Panc1 (cell line): Measurements from ENCODE around the gene COL27A1. TPM values are rescaled to one million over a fixed set of nuclear protein-coding genes. Genes with fewer than 3 reads are reported as not detected.

Experiments used
- ATAC-seq: fragments of 200-7000 bp; cut with Tn5 transposase; 2 replicates; pipeline ENCODE4 v1.9.1; 2020; ENCODE audit warnings: mild to moderate bottlenecking, moderate library complexity
- BruUV-seq: library from RNA; stranded (reverse); fragments of 400-500 nt; replicated peaks from 2 replicates; lab custom pipeline; 2021; lab: Mats Ljungman, UMichigan
- CTCF ChIA-PET: fragments of 300-600 bp; sonication (Branson Sonifier 250); formaldehyde crosslinking; loops from one replicate; lab custom pipeline; 2022; ENCODE audit warnings: antibody characterized with exemption; lab: Charles Lee
- POLR2A ChIA-PET: fragments of 300-600 bp; sonication (Branson Sonifier 250); formaldehyde crosslinking; loops from one replicate; lab custom pipeline; 2022; ENCODE audit warnings: antibody characterized with exemption; lab: Charles Lee
- DNase-seq: peaks from one replicate; pipeline ENCODE4 v3.0.0-alpha.2; 2010; ENCODE audit warnings: low read depth, low spot score
- H3K27ac ChIP-seq: 2 replicates; pipeline ENCODE4 v1.5.1; 2011; ENCODE audit warnings: mild to moderate bottlenecking, low read length, inconsistent platforms
- H3K27me3 ChIP-seq: fragments of 200-500 bp; sonication (Bioruptor generic); 2 replicates; pipeline ENCODE4 v1.6.0; 2014; ENCODE audit warnings: low read length, inconsistent platforms; ENCODE audit not compliant: control insufficient read depth, insufficient read depth
- H3K36me3 ChIP-seq: fragments of 200-500 bp; sonication (Bioruptor generic); 2 replicates; pipeline ENCODE4 v1.5.1; 2014; ENCODE audit warnings: inconsistent platforms, mild to moderate bottlenecking, low read length, moderate library complexity; ENCODE audit not compliant: control insufficient read depth, insufficient read depth
- H3K4me1 ChIP-seq: 2 replicates; pipeline ENCODE4 v1.5.1; 2011; ENCODE audit warnings: inconsistent platforms, mild to moderate bottlenecking, low read length, moderate library complexity; ENCODE audit not compliant: control insufficient read depth, insufficient read depth
- H3K4me3 ChIP-seq, 2 experiments: 2 replicates each; pipeline ENCODE4 v1.5.1; 2011 to 2012; ENCODE audit warnings: low read depth in 2 of 2, low read length in 2 of 2, mild to moderate bottlenecking in 2 of 2, inconsistent platforms in 1 of 2, moderate library complexity in 1 of 2
- H3K9me3 ChIP-seq: fragments of 200-500 bp; sonication (Bioruptor generic); 2 replicates; pipeline ENCODE4 v1.5.1; 2014; ENCODE audit warnings: low read depth, mild to moderate bottlenecking, inconsistent platforms, low read length, moderate library complexity; ENCODE audit not compliant: control insufficient read depth, insufficient read depth
- CTCF ChIP-seq: fragments of 450-650 bp; IDR thresholded peaks from 2 replicates; pipeline ENCODE4 v1.5.1; 2017; ENCODE audit warnings: mild to moderate bottlenecking
- POLR2AphosphoS5 ChIP-seq: IDR thresholded peaks from 2 replicates; pipeline ENCODE4 v1.6.1; 2012; ENCODE audit warnings: mild to moderate bottlenecking, low read depth, low read length, moderate library complexity
- REST ChIP-seq, 2 experiments: IDR thresholded peaks; 2 replicates each; pipeline ENCODE4 v1.6.1; 2011 to 2012; ENCODE audit warnings: low read depth in 2 of 2, control low read depth in 1 of 2, low read length in 1 of 2, mild to moderate bottlenecking in 1 of 2, moderate library complexity in 1 of 2; ENCODE audit not compliant: insufficient read depth in 1 of 2
- SIN3A ChIP-seq: IDR thresholded peaks from 2 replicates; pipeline ENCODE4 v1.6.1; 2012; ENCODE audit warnings: low read depth, mild to moderate bottlenecking, low read length, moderate library complexity, borderline replicate concordance; ENCODE audit not compliant: insufficient read depth
- TCF7L2 ChIP-seq: IDR thresholded peaks from 2 replicates; pipeline ENCODE4 v1.6.1; 2011; ENCODE audit warnings: mild to moderate bottlenecking, low read depth, low read length, inconsistent platforms
- in situ Hi-C: cut with HindIII; loops from 2 replicates; pipeline ENCODE4 v1.10.0; 2016; ENCODE audit warnings: low sequenced_read_pairs, low pct_unique_long_range_greater_than_20kb
- intact Hi-C: fragments of 100-400 bp; cut with micrococcal nuclease; formaldehyde crosslinking; loops from one replicate; pipeline ENCODE4 v1.10.0; 2022; ENCODE audit not compliant: unreplicated experiment
- total RNA-seq: library from RNA; stranded (reverse); gene quantifications from one replicate; pipeline ENCODE4 v1.2.1, GENCODE V29; 2021; ENCODE audit not compliant: unreplicated experiment

The COL27A1 gene
- total RNA-seq, 1 experiment from 2014 or later: 5.1 TPM

- no peak overlapping the region for H3K27ac ChIP-seq
- intact Hi-C loops: no loop called here
- H3K9me3 ChIP-seq: no peaks in the 10 kb centered on the region
- H3K27me3 ChIP-seq: no peaks in the 10 kb centered on the region
- no peaks in the 10 kb centered on the region for H3K36me3 ChIP-seq
- no peak overlapping the region for H3K4me3 ChIP-seq
- ATAC-seq (no peak), DNase-seq (no peak)
- POLR2A ChIA-PET: no interaction called here
- no peak for TF ChIP-seq POLR2AphosphoS5
- no peak for TF ChIP-seq TCF7L2
- no peak for TF ChIP-seq CTCF
- no peak for TF ChIP-seq REST (IDR thresholded peaks at IDR 0.05; ENCODE audit: insufficient read depth in 1 of 2, low read depth in 2 of 2, low read length in 1 of 2)
- no peak for TF ChIP-seq SIN3A
- H3K4me1 ChIP-seq: no peaks in the 10 kb centered on the region
- no TSS peak for BruUV-seq
- CTCF ChIA-PET: interaction anchor here (0.6 kb wide), 1 partner anchor 53 kb away, joined by 6 read pairs; no protein-coding TSS in a partner anchor
- in situ Hi-C loops: no loop called here
Observed at GRCh38 chr9:114237781-114238180, 82.4 kb downstream of the COL27A1 start.

GRCh38 chr9:114238472-114238871 lies 83.1 kb downstream of the COL27A1 start:
- POLR2A ChIA-PET: no interaction called here

More at GRCh38 chr9:114238472-114238871, 83.1 kb downstream of the COL27A1 start:
- BruUV-seq: no TSS peak
- Histone ChIP-seq H3K9me3 (no peaks in the 10 kb centered on the region), H3K27me3 (no peaks in the 10 kb centered on the region), H3K4me3 (no peak overlapping the region), H3K36me3 (no peaks in the 10 kb centered on the region), H3K4me1 (no peaks in the 10 kb centered on the region), H3K27ac (no peak overlapping the region)
- intact Hi-C loops (no loop called here), in situ Hi-C loops (no loop called here)
- ATAC-seq (no peak), DNase-seq (no peak)
- CTCF ChIA-PET: no interaction called here
- TF ChIP-seq SIN3A: no peak
- TF ChIP-seq REST (IDR thresholded peaks at IDR 0.05; ENCODE audit: insufficient read depth in 1 of 2, low read depth in 2 of 2, low read length in 1 of 2): no peak
- TF ChIP-seq TCF7L2: no peak
- TF ChIP-seq CTCF: no peak
- no peak for TF ChIP-seq POLR2AphosphoS5
